Trophoblast cell (in vitro differentiated cells and primary cell): ENCODE data around the gene AUTS2.

Source experiments
- DNase-seq, 2 donors: peaks; one replicate each; pipeline ENCODE4 v3.0.0-alpha.2; 2016
- H2AFZ ChIP-seq: 2 replicates; pipeline ENCODE4 v1.6.1; 2013; ENCODE audit warnings: low read length, moderate library complexity, mild to moderate bottlenecking; ENCODE audit not compliant: insufficient read depth, poor library complexity
- H2AK5ac ChIP-seq: 2 replicates; pipeline ENCODE4 v1.6.1; 2013; ENCODE audit warnings: mild to moderate bottlenecking, low read length
- H2BK120ac ChIP-seq: 2 replicates; pipeline ENCODE4 v1.6.1; 2013; ENCODE audit warnings: low read length, mild to moderate bottlenecking, moderate library complexity; ENCODE audit not compliant: insufficient read depth, poor library complexity
- H2BK12ac ChIP-seq: 2 replicates; pipeline ENCODE4 v1.6.1; 2013; ENCODE audit warnings: mild to moderate bottlenecking, low read length, moderate library complexity
- H2BK5ac ChIP-seq: 2 replicates; pipeline ENCODE4 v1.6.1; 2013; ENCODE audit warnings: low read length, low read depth, moderate library complexity, mild to moderate bottlenecking; ENCODE audit not compliant: poor library complexity
- H3K14ac ChIP-seq: 2 replicates; pipeline ENCODE4 v1.6.1; 2013; ENCODE audit warnings: mild to moderate bottlenecking, low read length
- H3K18ac ChIP-seq: 2 replicates; pipeline ENCODE4 v1.6.1; 2013; ENCODE audit warnings: mild to moderate bottlenecking, low read length
- H3K23ac ChIP-seq: 2 replicates; pipeline ENCODE4 v1.6.1; 2013; ENCODE audit warnings: low read length
- H3K27ac ChIP-seq: 2 replicates; pipeline ENCODE4 v1.5.1; 2013; ENCODE audit warnings: low read depth, mild to moderate bottlenecking, inconsistent platforms, low read length, moderate library complexity
- H3K27me3 ChIP-seq: 2 replicates; pipeline ENCODE4 v1.6.1; 2013; ENCODE audit warnings: inconsistent platforms, mild to moderate bottlenecking, low read length, moderate library complexity; ENCODE audit not compliant: insufficient read depth
- H3K36me3 ChIP-seq, 2 experiments: 1 replicate in 1 of 2; 2 replicates in 1 of 2; pipeline ENCODE4 v1.6.1; 2013; ENCODE audit warnings: low read length in 2 of 2, mild to moderate bottlenecking in 2 of 2, moderate library complexity in 1 of 2; ENCODE audit not compliant: insufficient read depth in 2 of 2, control insufficient read depth in 1 of 2
- H3K4ac ChIP-seq: 2 replicates; pipeline ENCODE4 v1.6.1; 2013; ENCODE audit warnings: low read depth, mild to moderate bottlenecking, low read length, moderate library complexity
- H3K4me1 ChIP-seq, 2 experiments: 1 replicate in 1 of 2; 2 replicates in 1 of 2; pipeline ENCODE4 v1.6.1; 2013; ENCODE audit warnings: low read length in 2 of 2, mild to moderate bottlenecking in 2 of 2, moderate library complexity in 1 of 2; ENCODE audit not compliant: insufficient read depth in 2 of 2, control insufficient read depth in 1 of 2
- H3K4me2 ChIP-seq: 2 replicates; pipeline ENCODE4 v1.6.1; 2013; ENCODE audit warnings: inconsistent platforms, mild to moderate bottlenecking, low read length, moderate library complexity
- H3K4me3 ChIP-seq: 2 replicates; pipeline ENCODE4 v1.5.1; 2013; ENCODE audit warnings: mild to moderate bottlenecking, low read depth, low read length, inconsistent platforms
- H3K79me1 ChIP-seq: one replicate; pipeline ENCODE4 v1.6.1; 2013; ENCODE audit warnings: low read length
- H3K79me2 ChIP-seq: 2 replicates; pipeline ENCODE4 v1.6.1; 2013; ENCODE audit warnings: low read length, mild to moderate bottlenecking; ENCODE audit not compliant: control insufficient read depth, insufficient read depth, poor library complexity
- H3K9ac ChIP-seq: 2 replicates; pipeline ENCODE4 v1.6.1; 2013; ENCODE audit warnings: mild to moderate bottlenecking, low read length
- H3K9me3 ChIP-seq: 2 replicates; pipeline ENCODE4 v1.6.1; 2013; ENCODE audit warnings: low read depth, mild to moderate bottlenecking, control low read depth, inconsistent platforms, low read length; ENCODE audit not compliant: insufficient read depth
- H4K12ac ChIP-seq: 2 replicates; pipeline ENCODE4 v1.6.1; 2013; ENCODE audit warnings: low read depth, mild to moderate bottlenecking, low read length, moderate library complexity
- H4K8ac ChIP-seq: 2 replicates; pipeline ENCODE4 v1.6.1; 2013; ENCODE audit warnings: low read depth, mild to moderate bottlenecking, low read length, moderate library complexity
- H4K91ac ChIP-seq: one replicate; pipeline ENCODE4 v1.6.1; 2013; ENCODE audit warnings: low read depth, mild to moderate bottlenecking, low read length, moderate library complexity
- WGBS: extraction: QIAGEN DNeasy Blood & Tissue Kit; methylation state at CpG from one replicate; pipeline ENCODE4 v1.1.7; 2013; ENCODE audit warnings: missing lambda C conversion rate; ENCODE audit not compliant: insufficient read length, insufficient coverage; ENCODE audit errors: extremely low coverage; 5-methylcytosine and 5-hydroxymethylcytosine counted together

Gene AUTS2

DNA sequence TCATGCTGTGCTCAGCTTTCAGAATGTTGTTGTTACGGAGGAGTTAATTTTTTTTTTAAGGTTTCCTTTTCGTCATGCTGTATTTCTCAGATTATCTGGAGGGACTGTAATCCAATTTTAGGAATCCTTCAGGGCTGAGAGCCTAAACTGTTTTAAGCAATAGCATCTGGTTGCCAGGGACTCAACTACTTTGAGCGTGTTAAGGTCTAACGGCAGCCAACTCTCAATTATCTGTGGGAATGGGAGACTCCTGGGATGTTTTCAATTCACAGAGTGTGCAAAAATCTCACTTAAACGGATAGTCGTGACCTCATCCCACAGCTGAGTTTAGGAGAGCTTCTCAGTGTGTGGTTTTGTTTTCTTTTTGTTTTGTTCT, 291.7 kb downstream of the AUTS2 start:
- no peak overlapping the region for H2BK5ac ChIP-seq
- no peak overlapping the region for H4K12ac ChIP-seq
- H3K27me3 ChIP-seq: no peaks in the 10 kb centered on the region
- H4K8ac ChIP-seq: no peak overlapping the region
- H3K4me1 ChIP-seq: no peaks in the 10 kb centered on the region
- DNase-seq: no peak
- H3K4ac ChIP-seq: no peak overlapping the region
- no peak overlapping the region for H3K9ac ChIP-seq
- H4K91ac ChIP-seq: no peak overlapping the region
- WGBS: no CpG with 5 or more reads among the region's 6 CpGs
- no peaks in the 10 kb centered on the region for H3K79me2 ChIP-seq
- H2AK5ac ChIP-seq: no peak overlapping the region
- H3K4me3 ChIP-seq: no peak overlapping the region
- no peak overlapping the region for H2BK120ac ChIP-seq
- no peak overlapping the region for H3K14ac ChIP-seq
- H3K4me2 ChIP-seq: no peak overlapping the region
- H3K9me3 ChIP-seq: no peaks in the 10 kb centered on the region
- H3K23ac ChIP-seq: no peak overlapping the region
- H2AFZ ChIP-seq: no peak overlapping the region
- H2BK12ac ChIP-seq: no peak overlapping the region
- no peaks in the 10 kb centered on the region for H3K36me3 ChIP-seq
- no peak overlapping the region for H3K18ac ChIP-seq
- no peak overlapping the region for H3K27ac ChIP-seq
- no peaks in the 10 kb centered on the region for H3K79me1 ChIP-seq

DNA sequence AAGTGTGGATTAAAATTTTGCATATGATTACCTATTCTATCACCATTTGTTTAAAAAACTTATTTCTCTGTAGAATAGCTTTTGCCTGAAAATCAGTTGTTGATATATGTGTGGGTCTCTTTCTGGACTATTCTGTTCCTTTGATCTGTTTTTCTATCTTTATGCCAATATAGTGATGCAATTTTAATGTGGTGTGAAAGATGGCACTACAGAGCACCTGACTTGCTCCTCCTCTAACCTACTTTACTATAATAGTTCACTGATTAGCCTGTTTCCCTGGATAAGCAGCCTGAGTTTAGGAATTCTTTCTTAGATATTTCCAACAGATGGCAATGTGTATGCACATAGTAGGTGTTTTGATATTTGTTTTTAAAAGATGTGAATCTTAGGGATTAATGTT, 294.5 kb downstream of the AUTS2 start:
- Histone ChIP-seq H2AFZ (no peak overlapping the region), H3K4me3 (no peak overlapping the region)
- no peak for DNase-seq

DNA sequence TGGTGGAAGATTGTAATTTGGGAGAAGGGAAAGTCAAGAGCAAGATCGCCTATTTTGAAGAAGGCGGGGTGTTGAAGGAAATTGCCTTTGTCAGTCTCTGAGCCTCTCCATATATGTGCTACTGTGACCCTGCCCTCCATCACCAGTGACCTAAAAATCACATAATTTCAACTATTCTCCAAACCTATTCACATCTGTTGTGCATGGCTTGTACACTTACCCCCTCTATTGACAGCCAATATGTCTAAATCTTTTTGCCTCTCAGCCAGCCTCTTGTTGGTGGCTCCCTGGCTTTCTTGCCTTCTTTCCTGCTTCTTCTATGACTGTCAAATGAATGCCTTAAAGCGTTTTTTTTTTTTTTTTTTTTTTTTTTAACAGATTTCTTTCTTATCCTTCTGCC, 295.6 kb downstream of the AUTS2 start:
- Histone ChIP-seq H3K4me1 (peaks cover 5 to 7% of the 10 kb centered on the region in 2 experiments), H4K12ac (no peak overlapping the region), H3K27ac (no peak overlapping the region), H2AK5ac (no peak overlapping the region), H2BK12ac (no peak overlapping the region), H3K4ac (no peak overlapping the region), H3K27me3 (no peaks in the 10 kb centered on the region), H4K91ac (no peak overlapping the region), H3K79me1 (no peaks in the 10 kb centered on the region), H3K79me2 (no peaks in the 10 kb centered on the region), H3K23ac (no peak overlapping the region), H3K9me3 (no peaks in the 10 kb centered on the region), H3K4me2 (no peak overlapping the region), H2BK5ac (no peak overlapping the region), H2AFZ (no peak overlapping the region), H3K18ac (no peak overlapping the region), H3K4me3 (no peak overlapping the region), H3K14ac (no peak overlapping the region), H3K9ac (no peak overlapping the region), H2BK120ac (no peak overlapping the region), H4K8ac (no peak overlapping the region), H3K36me3 (no peaks in the 10 kb centered on the region)
- DNase-seq: peak in 1 of 2 donors; percentile 15
- WGBS: 100% methylated on average over 2 of the region's 3 CpGs

More for the DNA sequence above, 294.5 kb downstream of the AUTS2 start:
- Histone ChIP-seq H3K27ac (no peak overlapping the region), H3K23ac (no peak overlapping the region), H3K9me3 (no peaks in the 10 kb centered on the region), H3K36me3 (no peaks in the 10 kb centered on the region), H3K4me2 (no peak overlapping the region), H3K4ac (no peak overlapping the region), H3K4me1 (peaks cover 4 to 5% of the 10 kb centered on the region in 2 experiments), H4K91ac (no peak overlapping the region), H4K8ac (no peak overlapping the region), H3K9ac (no peak overlapping the region), H3K79me1 (no peaks in the 10 kb centered on the region), H3K27me3 (no peaks in the 10 kb centered on the region), H3K18ac (no peak overlapping the region), H3K79me2 (no peaks in the 10 kb centered on the region), H2BK5ac (no peak overlapping the region), H3K14ac (no peak overlapping the region), H2BK12ac (no peak overlapping the region), H2AK5ac (no peak overlapping the region), H2BK120ac (no peak overlapping the region), H4K12ac (no peak overlapping the region)

DNA sequence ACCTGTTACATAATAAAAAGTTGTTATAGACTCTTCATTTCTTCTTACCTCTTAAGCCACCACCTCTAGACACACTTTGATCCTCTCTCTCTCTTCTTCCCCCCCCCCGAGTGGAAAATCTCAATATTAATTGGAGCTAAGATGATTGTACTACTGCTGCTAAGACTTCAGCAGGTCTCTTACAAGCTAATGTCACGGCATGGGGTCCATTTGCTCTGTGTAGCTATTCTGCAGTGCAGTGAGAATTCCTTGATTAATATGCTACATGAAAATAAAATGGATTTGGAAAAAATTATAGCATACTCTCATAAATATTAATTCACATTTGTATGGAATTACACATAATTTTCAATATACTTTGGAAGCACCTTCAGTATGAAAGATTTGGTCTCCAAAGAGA, 297.2 kb downstream of the AUTS2 start:
- Histone ChIP-seq H3K27me3 (no peaks in the 10 kb centered on the region), H3K79me2 (no peaks in the 10 kb centered on the region), H2BK12ac (no peak overlapping the region), H2BK120ac (no peak overlapping the region), H3K18ac (no peak overlapping the region), H3K14ac (no peak overlapping the region), H2AK5ac (no peak overlapping the region), H3K4ac (no peak overlapping the region), H3K27ac (no peak overlapping the region), H4K8ac (no peak overlapping the region), H3K4me1 (peaks cover 5 to 7% of the 10 kb centered on the region in 2 experiments), H2BK5ac (no peak overlapping the region), H3K9ac (no peak overlapping the region), H3K23ac (no peak overlapping the region), H3K4me3 (no peak overlapping the region), H3K36me3 (no peaks in the 10 kb centered on the region), H4K91ac (no peak overlapping the region), H2AFZ (no peak overlapping the region), H3K79me1 (no peaks in the 10 kb centered on the region), H3K9me3 (no peaks in the 10 kb centered on the region), H3K4me2 (no peak overlapping the region), H4K12ac (no peak overlapping the region)
- no peak for DNase-seq
- no CpG with 5 or more reads among the region's 2 CpGs for whole genome bisulfite sequencing
